H1 (cell line): ENCODE results near the gene APLP2. TPM values are rescaled to one million over a fixed set of nuclear protein-coding genes. Genes with fewer than 3 reads are reported as not detected.
A peak's percentile ranks its signal among the peaks of the same experiment; 100 is the strongest.

Experiments used
- CTCF ChIA-PET: fragments of 300-600 bp; sonication (Branson Sonifier 250); formaldehyde crosslinking; loops from one replicate; lab custom pipeline; 2021; ENCODE audit not compliant: partially characterized antibody; lab: Charles Lee
- POLR2A ChIA-PET: fragments of 300-600 bp; sonication (Branson Sonifier 250); formaldehyde crosslinking; loops from one replicate; lab custom pipeline; 2021; ENCODE audit warnings: inconsistent platforms; ENCODE audit not compliant: partially characterized antibody; lab: Charles Lee
- DNase-seq, 2 experiments: peaks; one replicate each; pipeline versions ENCODE4 v3.0.0 to v3.0.0-alpha.2; 2010 to 2022; ENCODE audit warnings: low spot score in 2 of 2, low read depth in 1 of 2, mixed read lengths in 1 of 2
- FAIRE-seq: peaks from 2 replicates; lab custom pipeline; 2011; peaks lifted over from hg19 to GRCh38; lab: Jason Lieb, UNC
- H2AFZ ChIP-seq: 2 replicates; pipeline ENCODE4 v1.8.1; 2012; ENCODE audit warnings: low read length, inconsistent platforms
- H2AK5ac ChIP-seq: 2 replicates; pipeline ENCODE4 v1.6.1; 2013; ENCODE audit warnings: low read depth, low read length
- H2BK120ac ChIP-seq: replicated peaks from 2 replicates; pipeline ENCODE3; 2013; ENCODE audit warnings: low read depth, low read length, inconsistent platforms
- H2BK12ac ChIP-seq: 2 replicates; pipeline ENCODE4 v1.6.1; 2013; ENCODE audit warnings: low read depth, low read length
- H2BK15ac ChIP-seq: 2 replicates; pipeline ENCODE4 v1.6.1; 2013; ENCODE audit warnings: low read length
- H2BK20ac ChIP-seq: 2 replicates; pipeline ENCODE4 v1.6.1; 2013; ENCODE audit warnings: low read length
- H2BK5ac ChIP-seq: 2 replicates; pipeline ENCODE4 v1.6.1; 2013; ENCODE audit warnings: low read depth, low read length
- H3K14ac ChIP-seq: 2 replicates; pipeline ENCODE4 v1.6.1; 2013; ENCODE audit warnings: inconsistent platforms; ENCODE audit not compliant: insufficient read length
- H3K18ac ChIP-seq: 2 replicates; pipeline ENCODE4 v1.6.1; 2013; ENCODE audit warnings: low read length; ENCODE audit errors: extremely low read depth
- H3K23ac ChIP-seq: 2 replicates; pipeline ENCODE4 v1.6.1; 2013; ENCODE audit warnings: inconsistent platforms; ENCODE audit not compliant: insufficient read length
- H3K23me2 ChIP-seq: 2 replicates; pipeline ENCODE4 v1.6.1; 2013; ENCODE audit warnings: low read depth, low read length
- H3K27ac ChIP-seq: 2 replicates; pipeline ENCODE4 v1.6.1; 2011; ENCODE audit warnings: low read depth, low read length, inconsistent platforms
- H3K27me3 ChIP-seq, 4 experiments: replicated peaks in 1 of 4; 1 replicate in 1 of 4; 2 replicates in 3 of 4; pipeline versions ENCODE4 v1.6.1 to v1.8.1; 2011 to 2013; ENCODE audit warnings: low read length in 3 of 4, mild to moderate bottlenecking in 3 of 4, inconsistent platforms in 2 of 4, mixed read lengths in 2 of 4, moderate library complexity in 1 of 4; ENCODE audit not compliant: control insufficient read depth in 3 of 4, insufficient read depth in 3 of 4; ENCODE audit errors: extremely low read depth in 1 of 4
- H3K36me3 ChIP-seq, 4 experiments: 2 replicates each; pipeline versions ENCODE4 v1.6.1 to v1.8.1; 2011 to 2013; ENCODE audit warnings: mild to moderate bottlenecking in 4 of 4, low read length in 3 of 4, moderate library complexity in 2 of 4, control low read depth in 1 of 4, inconsistent platforms in 1 of 4; ENCODE audit not compliant: insufficient read depth in 4 of 4, control insufficient read depth in 2 of 4
- H3K4ac ChIP-seq: replicated peaks from 2 replicates; pipeline ENCODE3; 2013; ENCODE audit warnings: low read length, low read depth, mixed read lengths, inconsistent platforms; ENCODE audit not compliant: insufficient read length
- H3K4me1 ChIP-seq, 4 experiments: replicated peaks in 1 of 4; 1 replicate in 1 of 4; 2 replicates in 3 of 4; pipeline versions ENCODE4 v1.6.1 to v1.8.1; 2011 to 2013; ENCODE audit warnings: low read length in 3 of 4, inconsistent platforms in 2 of 4, mixed read lengths in 1 of 4; ENCODE audit not compliant: insufficient read depth in 4 of 4, control insufficient read depth in 3 of 4
- H3K4me2 ChIP-seq, 2 experiments: 2 replicates each; pipeline versions ENCODE4 v1.6.1 to v1.8.1; 2011 to 2013; ENCODE audit warnings: low read depth in 2 of 2, low read length in 2 of 2, control low read depth in 1 of 2, inconsistent platforms in 1 of 2, mild to moderate bottlenecking in 1 of 2; ENCODE audit not compliant: insufficient read depth in 1 of 2
- H3K4me3 ChIP-seq, 4 experiments: fragments of 200-600, 300-600 bp in 1 of 4; sonication (generic), shearing (Covaris generic), sonication (Bioruptor Twin) in 1 of 4; 2 replicates each; pipeline versions ENCODE4 v1.5.1 to v1.8.1; 2011 to 2016; ENCODE audit warnings: low read length in 4 of 4, low read depth in 3 of 4, control low read depth in 2 of 4, inconsistent platforms in 2 of 4, mild to moderate bottlenecking in 2 of 4, mixed read lengths in 1 of 4, moderate library complexity in 1 of 4; ENCODE audit not compliant: insufficient read depth in 2 of 4; ENCODE audit errors: extremely low read depth in 1 of 4
- H3K56ac ChIP-seq: replicated peaks from 2 replicates; pipeline ENCODE3; 2013; ENCODE audit warnings: low read depth, mild to moderate bottlenecking, mixed read lengths, low read length, inconsistent platforms; ENCODE audit not compliant: insufficient read length
- H3K79me1 ChIP-seq: 2 replicates; pipeline ENCODE4 v1.6.1; 2013; ENCODE audit warnings: low read depth, low read length, control low read depth
- H3K79me2 ChIP-seq, 2 experiments: 2 replicates each; pipeline versions ENCODE4 v1.6.1 to v1.8.1; 2012 to 2013; ENCODE audit warnings: low read length in 2 of 2, mild to moderate bottlenecking in 2 of 2, inconsistent platforms in 1 of 2; ENCODE audit not compliant: insufficient read depth in 2 of 2, control insufficient read depth in 1 of 2
- H3K9ac ChIP-seq, 4 experiments: replicated peaks in 1 of 4; 1 replicate in 1 of 4; 2 replicates in 3 of 4; pipeline versions ENCODE4 v1.6.1 to v1.8.1; 2011 to 2013; ENCODE audit warnings: low read depth in 3 of 4, low read length in 3 of 4, control low read depth in 2 of 4, mild to moderate bottlenecking in 2 of 4, moderate library complexity in 2 of 4, inconsistent platforms in 1 of 4; ENCODE audit errors: extremely low read depth in 1 of 4
- H3K9me3 ChIP-seq, 2 experiments: 2 replicates each; pipeline versions ENCODE4 v1.6.1 to v1.8.1; 2012 to 2013; ENCODE audit warnings: mild to moderate bottlenecking in 2 of 2, moderate library complexity in 2 of 2, control low read depth in 1 of 2, inconsistent platforms in 1 of 2, low read depth in 1 of 2, low read length in 1 of 2, mixed read lengths in 1 of 2; ENCODE audit not compliant: insufficient read depth in 2 of 2
- H4K20me1 ChIP-seq, 2 experiments: replicated peaks in 1 of 2; 2 replicates each; pipeline versions ENCODE3 to v1.8.1; 2011 to 2013; ENCODE audit warnings: inconsistent platforms in 2 of 2, low read length in 2 of 2, mild to moderate bottlenecking in 1 of 2; ENCODE audit not compliant: insufficient read depth in 2 of 2, control insufficient read depth in 1 of 2
- H4K5ac ChIP-seq: 2 replicates; pipeline ENCODE4 v1.6.1; 2013; ENCODE audit warnings: low read length, low read depth, mixed read lengths, inconsistent platforms; ENCODE audit not compliant: insufficient read length
- H4K8ac ChIP-seq: 2 replicates; pipeline ENCODE4 v1.8.0; 2013; ENCODE audit warnings: mild to moderate bottlenecking, moderate library complexity, low read length, inconsistent platforms; ENCODE audit not compliant: insufficient read depth; ENCODE audit errors: extremely low read depth
- H4K91ac ChIP-seq: replicated peaks from 2 replicates; pipeline ENCODE3; 2013; ENCODE audit warnings: low read length, mixed read lengths, inconsistent platforms; ENCODE audit not compliant: insufficient read length
- CHD1 ChIP-seq: IDR thresholded peaks from 2 replicates; pipeline ENCODE4 v1.6.1; 2012; ENCODE audit warnings: low read depth, low read length, improper control_type of control experiment
- CREB1 ChIP-seq: IDR thresholded peaks from 2 replicates; pipeline ENCODE4 v1.6.1; 2012; ENCODE audit warnings: inconsistent platforms
- EGR1 ChIP-seq: IDR thresholded peaks from 2 replicates; pipeline ENCODE4 v1.6.1; 2011; ENCODE audit warnings: low read depth, low read length, borderline replicate concordance
- MAFK ChIP-seq: IDR thresholded peaks from 2 replicates; pipeline ENCODE4 v1.6.1; 2012; ENCODE audit warnings: low read depth, mild to moderate bottlenecking, improper control_type of control experiment, low read length
- POLR2A ChIP-seq, 2 experiments: IDR thresholded peaks; 1 replicate in 1 of 2; 2 replicates in 1 of 2; pipeline ENCODE4 v1.6.1; 2011; ENCODE audit warnings: low read depth in 2 of 2, low read length in 2 of 2, mild to moderate bottlenecking in 2 of 2; ENCODE audit errors: control extremely low read depth in 1 of 2
- RXRA ChIP-seq: IDR thresholded peaks from 2 replicates; pipeline ENCODE4 v1.6.1; 2011; ENCODE audit warnings: low read depth, mild to moderate bottlenecking, low read length, moderate library complexity; ENCODE audit not compliant: insufficient read depth
- SIN3A ChIP-seq, 2 experiments: IDR thresholded peaks in 1 of 2; conservative IDR thresholded peaks in 1 of 2; 2 replicates each; pipeline ENCODE4 v1.6.1; 2011 to 2012; ENCODE audit warnings: low read length in 2 of 2, improper control_type of control experiment in 1 of 2, low read depth in 1 of 2, mild to moderate bottlenecking in 1 of 2
- SRF ChIP-seq: IDR thresholded peaks from 2 replicates; pipeline ENCODE4 v1.6.1; 2011; ENCODE audit warnings: mild to moderate bottlenecking, low read depth, low read length, moderate library complexity
- SUZ12 ChIP-seq: fragments of 200-600 bp; sonication (generic); IDR thresholded peaks from 2 replicates; pipeline ENCODE4 v1.6.1; 2012; ENCODE audit warnings: mild to moderate bottlenecking, inconsistent platforms, low read length, moderate library complexity, mixed read lengths
- TAF7 ChIP-seq: optimal IDR thresholded peaks from 2 replicates; pipeline ENCODE3; 2011; ENCODE audit warnings: low read depth, mild to moderate bottlenecking, inconsistent platforms, low read length, moderate library complexity, borderline replicate concordance
- WGBS, 2 experiments: shearing (Covaris generic) in 1 of 2; methylation state at CpG; one replicate each; pipeline versions ENCODE4 v1.1.6 to v1.1.7; 2013 to 2015; ENCODE audit warnings: low lambda C conversion rate in 2 of 2, mixed read lengths in 2 of 2, inconsistent platforms in 1 of 2, low coverage in 1 of 2, missing lambda C conversion rate in 1 of 2; ENCODE audit not compliant: insufficient replicate concordance in 2 of 2, insufficient coverage in 1 of 2, insufficient read length in 1 of 2; ENCODE audit errors: extremely low coverage in 1 of 2, missing lambda C conversion rate in 1 of 2; 5-methylcytosine and 5-hydroxymethylcytosine counted together
- polyA plus RNA-seq, 7 experiments: library from polyadenylated mRNA; depleted of rRNA in 3 of 7; stranded (reverse) in 5 of 7; unstranded in 2 of 7; fragments of >200 nt in 5 of 7; fragments of 200-250 nt in 2 of 7; gene quantifications; 1 replicate in 5 of 7; 2 replicates in 1 of 7; 4 replicates in 1 of 7; pipeline versions ENCODE4 v1.2.1 to v1.2.3, GENCODE V29; 2011 to 2013; ENCODE audit warnings: missing spikeins in 2 of 7, mixed read lengths in 2 of 7
- total RNA-seq: library from RNA; stranded (reverse); fragmentation: NEBNext Ultra II Directional; extraction: Animal tissue kit (Norgen Biotek cat#: 25700); gene quantifications from 2 replicates; pipeline ENCODE4 v1.2.1, GENCODE V29; 2021
- TF ChIP-seq, protein P1 (sequence below): IDR thresholded peaks from 2 replicates; pipeline ENCODE4 v1.6.1; 2011; ENCODE audit warnings: low read depth, mild to moderate bottlenecking, low read length; ENCODE audit not compliant: insufficient read depth

APLP2 gene
- total and polyA plus RNA-seq, 2 of the 8 experiments (the other 6 are each of a cell fraction or from before 2014, with no cell fraction given), result 222 to 315 TPM

DNA sequence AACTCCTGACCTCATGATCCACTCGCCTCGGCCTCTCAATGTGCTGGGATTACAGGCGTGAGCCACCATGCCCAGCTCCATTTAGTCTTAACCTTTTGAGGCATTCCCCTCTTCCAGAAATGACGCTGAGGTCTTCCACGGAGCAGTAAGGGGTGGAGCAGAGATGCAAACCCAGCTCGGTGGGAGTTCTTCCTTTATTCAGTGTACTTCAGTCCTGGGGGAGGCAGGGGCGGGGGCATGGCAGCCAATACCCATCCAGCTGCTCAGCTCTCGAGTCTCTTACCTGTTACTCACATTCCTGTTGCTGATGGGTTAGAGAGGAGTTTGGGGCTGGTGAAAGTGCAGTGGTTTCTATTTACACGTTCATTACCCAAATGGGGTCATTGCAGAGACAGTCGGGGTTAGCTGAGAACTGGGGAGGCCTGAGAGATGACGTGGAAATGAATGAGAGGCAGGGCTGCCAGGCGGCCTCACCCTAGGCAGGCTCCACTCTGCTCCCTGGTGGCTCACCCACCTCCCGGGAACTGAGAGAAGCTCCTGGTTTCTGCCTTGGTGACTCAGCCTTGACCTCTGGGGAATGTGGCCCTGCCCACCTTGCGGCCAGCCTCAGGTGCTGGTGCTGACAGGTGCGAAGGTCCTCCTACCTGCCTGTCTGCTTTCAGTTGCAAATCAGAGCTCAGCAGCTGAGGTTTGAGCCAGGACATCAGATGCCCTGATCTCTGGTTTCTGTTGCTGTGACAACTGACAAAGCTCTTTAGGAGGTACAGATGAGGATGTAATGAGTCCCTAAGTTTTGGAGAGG, 76.5 kb downstream of the APLP2 start:
- no peaks in the 10 kb centered on the region for H3K9me3 ChIP-seq
- no peak overlapping the region; the same call in 1 of the 2 replicates for H2BK5ac ChIP-seq
- no peak overlapping the region for H2BK120ac ChIP-seq
- no peak overlapping the region for H2AK5ac ChIP-seq
- H3K4me3 ChIP-seq, result peak overlapping the region in 1 of 4 experiments; percentile 26; a peak in 1 of 8 replicates
- H4K20me1 ChIP-seq, result peaks cover 2 to 10% of the 10 kb centered on the region in 2 experiments
- no peaks in the 10 kb centered on the region for H3K23me2 ChIP-seq
- peak overlapping the region; percentile 41; the same call in 1 of the 2 replicates for H3K27ac ChIP-seq
- H3K27me3 ChIP-seq, result no peaks in the 10 kb centered on the region
- CTCF ChIA-PET, result interaction anchor here (0.6 to 3.6 kb wide), 26 partner anchors 9 to 747 kb away, joined by 3 to 60 read pairs (median 5); no protein-coding TSS in a partner anchor
- H2AFZ ChIP-seq, result no peak overlapping the region
- H2BK20ac ChIP-seq, result no peak overlapping the region
- H3K79me1 ChIP-seq, result no peaks in the 10 kb centered on the region; the same call in 1 of the 2 replicates
- H4K8ac ChIP-seq, result no peak overlapping the region
- FAIRE-seq (peak; percentile 96), DNase-seq (peak; percentile 85 to 87)
- H3K18ac ChIP-seq, result no peak overlapping the region
- no peaks in the 10 kb centered on the region for H3K79me2 ChIP-seq
- no peak overlapping the region for H2BK15ac ChIP-seq
- peaks cover 0 to 15% (median 7%) of the 10 kb centered on the region in 4 experiments; a peak in 5 of 7 replicates for H3K4me1 ChIP-seq
- no peak overlapping the region for H4K91ac ChIP-seq
- H2BK12ac ChIP-seq, result no peak overlapping the region
- POLR2A ChIA-PET, result interaction anchor here (0.5 to 2.8 kb wide), 13 partner anchors 9 to 183 kb away, joined by 3 to 17 read pairs (median 4); partner anchors contain the start of genes APLP2, PRDM10 and ST14
- no peak overlapping the region for H3K4ac ChIP-seq
- peak overlapping the region; percentile 2 to 45; a peak in 3 of 4 replicates for H3K4me2 ChIP-seq
- no peak overlapping the region for H3K14ac ChIP-seq
- H3K56ac ChIP-seq, result no peak overlapping the region
- no peak overlapping the region for H4K5ac ChIP-seq
- 32% methylated on average over 15 of the region's 15 CpGs; no CpG with 5 or more reads in 1 of the 2 experiments for WGBS, 2 experiments
- H3K9ac ChIP-seq, result no peak overlapping the region
- H3K36me3 ChIP-seq, result peaks cover 17 to 49% (median 25%) of the 10 kb centered on the region in 4 experiments
- H3K23ac ChIP-seq, result no peak overlapping the region
- no peak for TF ChIP-seq EGR1
- peak; percentile 91; the same call in 1 of the 2 replicates for TF ChIP-seq RXRA
- TF ChIP-seq CREB1, result peak; percentile 63
- peak; percentile 93 to 98; a peak in 3 of 4 replicates for TF ChIP-seq SIN3A (conservative IDR thresholded peaks at IDR 0.05 in 1 of 2, IDR thresholded peaks at IDR 0.05 in 1 of 2; ENCODE audit: low read depth in 1 of 2, low read length in 2 of 2)
- TF ChIP-seq SRF, result no peak
- TF ChIP-seq, protein P1, sequence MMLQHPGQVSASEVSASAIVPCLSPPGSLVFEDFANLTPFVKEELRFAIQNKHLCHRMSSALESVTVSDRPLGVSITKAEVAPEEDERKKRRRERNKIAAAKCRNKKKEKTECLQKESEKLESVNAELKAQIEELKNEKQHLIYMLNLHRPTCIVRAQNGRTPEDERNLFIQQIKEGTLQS, result no peak
- no peak for TF ChIP-seq CHD1
- no peak for TF ChIP-seq SUZ12
- no peak for TF ChIP-seq TAF7
- TF ChIP-seq POLR2A (IDR thresholded peaks at IDR 0.05; ENCODE audit: control extremely low read depth in 1 of 2, low read depth in 2 of 2, low read length in 2 of 2), result peak in 1 of 2 experiments; percentile 56; a peak in 1 of 3 replicates
- TF ChIP-seq MAFK, result no peak; the same call in 1 of the 2 replicates
